ENCODE measurements around the gene FFAR1. TPM values are rescaled to one million over a fixed set of nuclear protein-coding genes. Genes with fewer than 3 reads are reported as not detected.
"Not testable (repeated sequence)": the region's sequence is repeated elsewhere in the genome, so short reads cannot be mapped to it uniquely, and the experiment has no call there.

The FFAR1 gene
- total and polyA plus RNA-seq, 2 of the 8 experiments (the other 6 are each of a cell fraction or from before 2014, with no cell fraction given), result not detected

DNA sequence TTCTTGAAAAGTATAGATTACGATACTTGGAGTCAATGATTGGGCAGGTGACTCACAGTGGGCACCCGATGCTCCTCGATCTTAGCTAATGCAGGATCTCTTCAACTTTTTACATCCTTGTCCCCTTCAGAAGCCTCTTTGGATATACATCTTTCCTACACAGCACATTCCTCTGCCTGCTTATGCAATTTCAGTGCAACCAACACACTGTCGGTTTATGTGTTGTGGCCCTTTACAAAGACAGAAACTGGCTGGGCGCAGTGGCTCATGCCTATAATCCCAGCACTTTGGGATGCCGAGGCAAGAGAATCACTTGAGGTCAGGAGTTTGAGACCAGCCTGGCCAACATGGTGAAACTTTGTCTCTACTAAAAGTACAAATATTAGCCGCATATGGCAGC is 25.8 kb downstream of the FFAR1 start (continued):
- TF ChIP-seq ATF2 (IDR thresholded peaks at IDR 0.05; ENCODE audit: low read length) (no peak), ZNF274 (IDR thresholded peaks at IDR 0.05; ENCODE audit: borderline replicate concordance, extremely low read depth, low read length) (no peak), TBP (IDR thresholded peaks at IDR 0.05; ENCODE audit: low read depth, low read length) (no peak), BRCA1 (IDR thresholded peaks at IDR 0.05; ENCODE audit: low read depth, low read length) (no peak), RXRA (IDR thresholded peaks at IDR 0.05; ENCODE audit: insufficient read depth, low read depth, low read length) (no peak)

GRCh38 chr19:35374031-35374430 is 26.3 kb downstream of the FFAR1 start:
- H3K23me2 ChIP-seq (ENCODE audit: low read depth, low read length); H3K4me1 ChIP-seq (replicated peaks in 1 of 4; ENCODE audit: control insufficient read depth in 3 of 4, insufficient read depth in 4 of 4, low read length in 3 of 4); H2BK12ac ChIP-seq (ENCODE audit: low read depth, low read length); H3K4me2 ChIP-seq (ENCODE audit: insufficient read depth in 1 of 2, low read depth in 2 of 2, low read length in 2 of 2); H4K91ac ChIP-seq (replicated peaks; ENCODE audit: insufficient read length, low read length); H3K27ac ChIP-seq (ENCODE audit: low read depth, low read length); H4K20me1 ChIP-seq (replicated peaks in 1 of 2; ENCODE audit: control insufficient read depth in 1 of 2, insufficient read depth in 2 of 2, low read length in 2 of 2); H2BK5ac ChIP-seq (ENCODE audit: low read depth, low read length); H3K27me3 ChIP-seq (replicated peaks in 1 of 4; ENCODE audit: control insufficient read depth in 3 of 4, extremely low read depth in 1 of 4, insufficient read depth in 3 of 4, low read length in 3 of 4); H2AFZ ChIP-seq (ENCODE audit: low read length); H2BK15ac ChIP-seq (ENCODE audit: low read length); CTCF ChIA-PET (ENCODE audit: partially characterized antibody); POLR2A ChIA-PET (ENCODE audit: partially characterized antibody); H3K79me2 ChIP-seq (ENCODE audit: control insufficient read depth in 1 of 2, insufficient read depth in 2 of 2, low read length in 2 of 2); H2BK120ac ChIP-seq (replicated peaks; ENCODE audit: low read depth, low read length); H4K8ac ChIP-seq (ENCODE audit: extremely low read depth, insufficient read depth, low read length); H2AK5ac ChIP-seq (ENCODE audit: low read depth, low read length); H3K14ac ChIP-seq (ENCODE audit: insufficient read length); H3K23ac ChIP-seq (ENCODE audit: insufficient read length); H4K5ac ChIP-seq (ENCODE audit: insufficient read length, low read depth, low read length); H3K18ac ChIP-seq (ENCODE audit: extremely low read depth, low read length); H3K36me3 ChIP-seq (ENCODE audit: control insufficient read depth in 2 of 4, insufficient read depth in 4 of 4, low read length in 3 of 4); FAIRE-seq; H3K56ac ChIP-seq (replicated peaks; ENCODE audit: insufficient read length, low read depth, low read length); H3K79me1 ChIP-seq (ENCODE audit: low read depth, low read length); DNase-seq (ENCODE audit: low read depth in 1 of 2, low spot score in 2 of 2); H2BK20ac ChIP-seq (ENCODE audit: low read length); H3K9me3 ChIP-seq (ENCODE audit: insufficient read depth in 2 of 2, low read depth in 1 of 2, low read length in 1 of 2); H3K9ac ChIP-seq (replicated peaks in 1 of 4; ENCODE audit: extremely low read depth in 1 of 4, low read depth in 3 of 4, low read length in 3 of 4); H3K4me3 ChIP-seq (ENCODE audit: extremely low read depth in 1 of 4, insufficient read depth in 2 of 4, low read depth in 3 of 4, low read length in 4 of 4); H3K4ac ChIP-seq (replicated peaks; ENCODE audit: insufficient read length, low read depth, low read length): not testable (repeated sequence)
